K562 (cell line): ENCODE data around the gene ALDOB. TPM values are rescaled to one million over a fixed set of nuclear protein-coding genes. Genes with fewer than 3 reads are reported as not detected.

ENCODE experiments used
- CBX3 ChIP-seq, 2 experiments: IDR thresholded peaks; 1 replicate in 1 of 2; 2 replicates in 1 of 2; pipeline ENCODE4 v1.6.1; 2012; ENCODE audit warnings: inconsistent platforms in 2 of 2, low read length in 2 of 2, borderline replicate concordance in 1 of 2, control low read depth in 1 of 2
- CEBPG ChIP-seq, 3 experiments: fragments of 200-800 bp in 1 of 3; sonication (Bioruptor generic) in 1 of 3; sonication (generic) in 1 of 3; formaldehyde crosslinking in 1 of 3; IDR thresholded peaks in 2 of 3; conservative IDR thresholded peaks in 1 of 3; 2 replicates each; pipeline versions ENCODE4 v1.6.1 to v1.8.0; 2016 to 2022; ENCODE audit warnings: missing compliant biosample characterization in 2 of 3, missing genetic modification characterization in 2 of 3, mild to moderate bottlenecking in 1 of 3, missing genetic modification reagents in 1 of 3
- CHD1 ChIP-seq: fragments of 200-600 bp; sonication (generic); IDR thresholded peaks from one replicate; pipeline ENCODE4 v1.6.1; 2012; ENCODE audit warnings: mild to moderate bottlenecking, moderate library complexity, low read length, inconsistent platforms
- COPS2 ChIP-seq: fragments of 450-650 bp; conservative IDR thresholded peaks from 2 replicates; pipeline ENCODE4 v1.6.1; 2016; ENCODE audit warnings: mild to moderate bottlenecking, moderate library complexity
- FOXJ2 ChIP-seq: fragments of 200-800 bp; sonication (Bioruptor generic); IDR thresholded peaks from 2 replicates; pipeline ENCODE4 v1.6.1; 2016; ENCODE audit warnings: missing genetic modification characterization, missing compliant biosample characterization
- GABPB2 ChIP-seq: fragments of 250-450 bp; sonication (Bioruptor Pico); conservative IDR thresholded peaks from 2 replicates; pipeline ENCODE4 v1.5.1; 2021; ENCODE audit warnings: mild to moderate bottlenecking
- HES1 ChIP-seq: fragments of 450-650 bp; IDR thresholded peaks from 2 replicates; pipeline ENCODE4 v1.6.1; 2016; ENCODE audit warnings: low read depth, mild to moderate bottlenecking, moderate library complexity
- JUNB ChIP-seq: fragments of 450-650 bp; formaldehyde crosslinking; conservative IDR thresholded peaks from 2 replicates; pipeline ENCODE4 v1.4.0; 2020; ENCODE audit warnings: mild to moderate bottlenecking
- KHSRP ChIP-seq: fragments of 450-650 bp; IDR thresholded peaks from 2 replicates; pipeline ENCODE4 v1.6.1; 2017
- MBD1 ChIP-seq: fragments of 250-450 bp; sonication (Bioruptor Pico); IDR thresholded peaks from 2 replicates; pipeline ENCODE4 v1.8.0; 2022; ENCODE audit warnings: inconsistent platforms
- MTA2 ChIP-seq: fragments of 450-650 bp; IDR thresholded peaks from 2 replicates; pipeline ENCODE4 v1.6.1; 2016; ENCODE audit warnings: low read depth
- NBN ChIP-seq: fragments of 450-650 bp; IDR thresholded peaks from 2 replicates; pipeline ENCODE4 v1.6.1; 2016; ENCODE audit warnings: low read depth, mild to moderate bottlenecking
- NR0B1 ChIP-seq: fragments of 450-650 bp; IDR thresholded peaks from one replicate; pipeline ENCODE4 v1.6.1; 2018; ENCODE audit warnings: mild to moderate bottlenecking, moderate library complexity; ENCODE audit not compliant: partially characterized antibody
- POLR2H ChIP-seq: IDR thresholded peaks from 2 replicates; pipeline ENCODE4 v1.6.1; 2016; ENCODE audit warnings: missing genetic modification characterization, low read depth, mild to moderate bottlenecking, control low read depth, missing compliant biosample characterization, moderate library complexity
- PRPF4 ChIP-seq: fragments of 200-400 bp; formaldehyde crosslinking; IDR thresholded peaks from one replicate; pipeline ENCODE4 v1.6.1; 2017; ENCODE audit warnings: low read length, low read depth, mild to moderate bottlenecking; ENCODE audit not compliant: insufficient read depth, poor library complexity, severe bottlenecking
- RFX5 ChIP-seq: IDR thresholded peaks from 2 replicates; pipeline ENCODE4 v1.6.1; 2011; ENCODE audit warnings: low read depth, mild to moderate bottlenecking, improper control_type of control experiment, low read length
- SLC30A9 ChIP-seq: fragments of 250-450 bp; sonication (Bioruptor Pico); IDR thresholded peaks from 2 replicates; pipeline ENCODE4 v1.8.0; 2022; ENCODE audit warnings: mild to moderate bottlenecking, moderate library complexity
- SMAD1 ChIP-seq: fragments of 150-350 bp; IDR thresholded peaks from 2 replicates; pipeline ENCODE4 v1.6.1; 2014; ENCODE audit warnings: low read length, low read depth; ENCODE audit not compliant: partially characterized antibody
- SP2 ChIP-seq: IDR thresholded peaks from 2 replicates; pipeline ENCODE4 v1.6.1; 2011; ENCODE audit warnings: mild to moderate bottlenecking, low read depth, low read length, moderate library complexity; ENCODE audit not compliant: poor library complexity, severe bottlenecking; ENCODE audit errors: extremely low read depth
- STAG1 ChIP-seq: sonication (generic); formaldehyde crosslinking; IDR thresholded peaks from 2 replicates; pipeline ENCODE4 v1.5.0; 2020; ENCODE audit warnings: missing genetic modification reagents, borderline replicate concordance
- STAT5B ChIP-seq: fragments of 250-450 bp; sonication (Bioruptor Pico); IDR thresholded peaks from 2 replicates; pipeline ENCODE4 v1.8.0; 2021; ENCODE audit warnings: mild to moderate bottlenecking, inconsistent platforms
- WHSC1 ChIP-seq: IDR thresholded peaks from one replicate; pipeline ENCODE4 v1.6.1; 2012; ENCODE audit warnings: low read length, control low read depth, inconsistent platforms
- ZBTB8A ChIP-seq: fragments of 450-650 bp; IDR thresholded peaks from 2 replicates; pipeline ENCODE4 v1.6.1; 2018; ENCODE audit warnings: mild to moderate bottlenecking, moderate library complexity; ENCODE audit not compliant: partially characterized antibody
- ZC3H11A ChIP-seq: IDR thresholded peaks from 2 replicates; pipeline ENCODE4 v1.6.1; 2012; ENCODE audit warnings: low read depth, low read length, improper control_type of control experiment
- ZNF124 ChIP-seq: sonication (generic); formaldehyde crosslinking; IDR thresholded peaks from 2 replicates; pipeline ENCODE4 v1.8.1; 2022; ENCODE audit warnings: missing genetic modification reagents
- ZNF134 ChIP-seq: fragments of 250-450 bp; sonication (Bioruptor Pico); conservative IDR thresholded peaks from 2 replicates; pipeline ENCODE4 v1.4.0; 2020
- polyA plus RNA-seq, 8 experiments: library from polyadenylated mRNA; depleted of rRNA in 4 of 8; stranded (reverse) in 5 of 8; unstranded in 3 of 8; fragments of >200 nt; fragmentation: Nextera tagmentation in 2 of 8; fragmentation: Illumina TruSeq in 1 of 8; extraction: Ambion mirVana in 2 of 8; extraction: Trizol in 1 of 8; gene quantifications; 2 replicates each; pipeline versions ENCODE4 v1.2.1 to v1.2.3, GENCODE V29; 2011 to 2014; ENCODE audit warnings: inconsistent platforms in 1 of 8, missing spikeins in 1 of 8
- total RNA-seq, 7 experiments: library from RNA; depleted of rRNA in 6 of 7; stranded (reverse); fragments of >200 nt in 6 of 7; fragmentation: Illumina TruSeq in 2 of 7; extraction: Trizol in 2 of 7; gene quantifications; 2 replicates each; pipeline versions ENCODE4 v1.2.1 to v1.2.3, GENCODE V29; 2011 to 2021; ENCODE audit warnings: low replicate concordance in 1 of 7

ALDOB gene
- total and polyA plus RNA-seq, 9 of the 15 experiments (the other 6 are each of a cell fraction or from before 2014, with no cell fraction given), result 0.80 TPM; not detected in 8

GRCh38 chr9:101398068-101398929 is 37.3 kb downstream of the ALDOB start, which contains the start of the genes MRPL50 and ZNF189 (continued):
- TF ChIP-seq JUNB (CRISPR knock-in tag), result no peak
- TF ChIP-seq GABPB2 (CRISPR knock-in tag), result no peak
- no peak for TF ChIP-seq ZNF134 (CRISPR knock-in tag)
- no peak for TF ChIP-seq MTA2
- no peak for TF ChIP-seq MBD1 (CRISPR knock-in tag)
- TF ChIP-seq ZBTB8A, result no peak
- peak; percentile 70 for TF ChIP-seq SMAD1
- TF ChIP-seq STAG1 (CRISPR knock-in tag), result no peak
- no peak for TF ChIP-seq SP2
- TF ChIP-seq CHD1, result no peak
- TF ChIP-seq COPS2, result no peak
- TF ChIP-seq WHSC1, result no peak
- TF ChIP-seq ZNF124 (CRISPR knock-in tag), result no peak
- peak; percentile 69; the same call in 1 of the 2 replicates for TF ChIP-seq FOXJ2 (tag)
- no peak for TF ChIP-seq NR0B1
- 0 out of 2 replicates have a peak, but pooled peaks have one; percentile 14 for TF ChIP-seq KHSRP
- no peak for TF ChIP-seq RFX5
- TF ChIP-seq CEBPG (CRISPR knock-in tag; IDR thresholded peaks at IDR 0.05), result no peak; the same call in 1 of the 2 replicates
- peak in 1 of 2 experiments; percentile 83; a peak in 2 of 4 replicates for TF ChIP-seq CEBPG (tag; conservative IDR thresholded peaks at IDR 0.05 in 1 of 2, IDR thresholded peaks at IDR 0.05 in 1 of 2)
- peak; percentile 87 for TF ChIP-seq POLR2H (tag)
- TF ChIP-seq HES1, result no peak
- TF ChIP-seq NBN, result no peak
- no peak; a peak in 1 of 3 replicates for TF ChIP-seq CBX3 (IDR thresholded peaks at IDR 0.05; ENCODE audit: borderline replicate concordance in 1 of 2, low read length in 2 of 2)
- TF ChIP-seq ZC3H11A, result no peak
- TF ChIP-seq PRPF4, result no peak
- TF ChIP-seq STAT5B (CRISPR knock-in tag), result no peak
- no peak for TF ChIP-seq SLC30A9
